Cerebellar nuclear complex (tissue), 1 donor: ENCODE results near the gene FOXJ1.
A peak's percentile ranks its signal among the peaks of the same experiment; 100 is the strongest.
"Not testable (repeated sequence)": the region's sequence is repeated elsewhere in the genome, so short reads cannot be mapped to it uniquely, and the experiment has no call there.

Experiments used
- DNase-seq, 2 experiments: peaks; one replicate each; lab custom pipeline; 2025; lab: John Stamatoyannopoulos, UW

The FOXJ1 gene

DNA sequence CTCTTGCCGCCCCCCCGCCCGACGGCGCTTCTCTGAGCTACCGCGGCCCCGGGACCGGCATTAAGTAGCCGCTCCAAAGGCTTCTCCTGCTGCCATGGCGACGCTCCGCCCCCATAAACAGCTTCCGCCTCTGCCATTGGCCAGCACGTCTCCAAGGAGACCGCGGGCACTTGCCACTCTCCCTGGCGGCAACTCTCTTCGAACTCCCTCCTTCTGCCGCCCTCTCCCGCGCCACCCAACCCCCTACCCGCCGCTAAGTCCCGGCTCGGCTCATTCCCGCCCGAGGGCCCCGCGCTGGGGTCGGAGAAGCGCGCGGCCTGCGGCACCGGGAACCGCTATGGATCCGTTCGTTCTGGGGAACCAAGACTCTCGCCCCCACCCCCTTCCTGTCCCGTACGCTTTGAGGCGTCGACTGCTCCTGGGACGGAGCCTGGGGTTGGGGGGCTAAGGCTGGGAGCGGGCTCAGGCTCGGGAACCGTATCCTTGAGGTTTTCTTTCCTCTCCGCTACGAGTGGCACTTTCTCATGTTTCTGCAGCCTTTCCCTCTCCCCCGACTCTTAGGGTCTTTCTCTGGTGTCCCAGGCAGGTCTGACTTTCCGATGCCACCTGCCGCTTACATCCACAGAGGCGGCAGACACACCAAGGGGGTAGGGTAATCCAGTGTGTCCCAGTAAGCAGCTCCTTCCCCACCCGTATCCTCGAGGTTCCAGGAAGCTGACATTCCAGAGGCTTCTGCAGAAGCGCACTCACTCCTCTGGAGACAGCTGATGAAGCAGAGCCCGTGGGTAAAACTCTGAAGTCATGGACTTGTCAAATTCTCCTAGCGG, at the start of gene FOXJ1:
Gene FOXJ1, minus strand, starts transcription at position 34 of the 827 bp plus-strand sequence. CDS start 850 bp downstream, outside the sequence.
- peak in 1 of 2 experiments; percentile 8 for DNase-seq

DNA sequence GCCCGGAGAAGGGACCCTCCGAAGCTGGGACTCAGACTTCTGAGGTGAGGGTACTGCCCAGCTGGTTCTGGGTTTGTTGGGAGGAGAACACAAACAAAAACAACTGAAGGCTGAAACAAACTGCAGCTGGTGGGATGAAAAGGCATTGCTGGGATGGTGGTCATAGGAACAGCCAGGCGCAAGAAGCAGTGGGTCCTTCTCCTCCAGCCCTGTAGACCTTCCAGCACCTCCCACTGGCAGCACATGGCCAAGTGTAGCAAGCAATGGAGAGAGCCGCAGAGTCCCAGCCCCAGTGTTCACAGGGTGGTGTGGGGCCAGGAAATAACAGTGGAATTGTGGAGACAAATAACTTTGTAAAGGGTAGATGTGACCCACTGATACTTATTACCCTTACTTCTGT, 48.7 kb upstream of the FOXJ1 start:
- DNase-seq, result no peak

DNA sequence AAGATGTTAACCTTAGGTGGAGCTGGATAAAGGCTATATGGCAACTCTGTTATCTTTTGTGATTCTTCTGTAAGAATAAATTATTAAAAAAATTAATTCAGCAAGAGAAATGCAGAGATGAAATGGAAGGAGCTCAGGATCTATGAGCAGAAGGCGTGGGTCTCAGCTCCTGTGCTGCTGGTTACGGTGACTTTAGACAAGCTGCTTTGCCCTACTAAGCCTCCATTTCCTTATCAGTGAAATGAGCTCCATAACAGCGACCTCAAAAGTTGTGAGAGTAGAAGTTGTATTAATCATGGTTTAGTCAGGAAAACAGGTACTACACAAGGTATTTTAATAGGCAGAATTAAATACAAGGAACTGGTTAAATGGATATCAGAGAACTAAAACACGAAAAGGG, 48.2 kb upstream of the FOXJ1 start:
- no peak for DNase-seq

GRCh38 chr17:76188213-76189016, 47.4 kb upstream of the FOXJ1 start:
- no peak for DNase-seq

DNA sequence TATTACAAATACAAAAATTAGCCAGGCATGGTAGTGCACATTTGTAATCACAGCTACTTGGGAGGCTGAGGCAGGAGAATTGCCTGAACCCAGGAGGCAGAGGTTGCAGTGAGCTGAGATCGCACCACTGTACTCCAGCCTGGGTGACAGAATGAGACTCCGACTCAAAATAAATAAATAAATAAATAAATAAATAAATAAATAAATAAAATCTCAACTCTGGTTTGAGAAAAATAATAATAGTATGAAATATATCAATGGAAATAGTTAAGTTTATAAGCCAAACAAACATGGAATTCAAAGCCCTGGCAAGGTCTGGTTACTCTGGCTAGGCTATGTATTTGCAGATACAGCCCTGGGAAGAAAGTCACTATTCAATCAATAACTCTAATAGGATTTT, 45.7 kb upstream of the FOXJ1 start:
- DNase-seq, result not testable (repeated sequence)

GRCh38 chr17:76184290-76184689, 43.2 kb upstream of the FOXJ1 start:
- DNase-seq, result no peak

- peak in 1 of 2 experiments; percentile 56 for DNase-seq
These were observed 41.1 kb upstream of the FOXJ1 start for GRCh38 chr17:76182016-76182764.

DNA sequence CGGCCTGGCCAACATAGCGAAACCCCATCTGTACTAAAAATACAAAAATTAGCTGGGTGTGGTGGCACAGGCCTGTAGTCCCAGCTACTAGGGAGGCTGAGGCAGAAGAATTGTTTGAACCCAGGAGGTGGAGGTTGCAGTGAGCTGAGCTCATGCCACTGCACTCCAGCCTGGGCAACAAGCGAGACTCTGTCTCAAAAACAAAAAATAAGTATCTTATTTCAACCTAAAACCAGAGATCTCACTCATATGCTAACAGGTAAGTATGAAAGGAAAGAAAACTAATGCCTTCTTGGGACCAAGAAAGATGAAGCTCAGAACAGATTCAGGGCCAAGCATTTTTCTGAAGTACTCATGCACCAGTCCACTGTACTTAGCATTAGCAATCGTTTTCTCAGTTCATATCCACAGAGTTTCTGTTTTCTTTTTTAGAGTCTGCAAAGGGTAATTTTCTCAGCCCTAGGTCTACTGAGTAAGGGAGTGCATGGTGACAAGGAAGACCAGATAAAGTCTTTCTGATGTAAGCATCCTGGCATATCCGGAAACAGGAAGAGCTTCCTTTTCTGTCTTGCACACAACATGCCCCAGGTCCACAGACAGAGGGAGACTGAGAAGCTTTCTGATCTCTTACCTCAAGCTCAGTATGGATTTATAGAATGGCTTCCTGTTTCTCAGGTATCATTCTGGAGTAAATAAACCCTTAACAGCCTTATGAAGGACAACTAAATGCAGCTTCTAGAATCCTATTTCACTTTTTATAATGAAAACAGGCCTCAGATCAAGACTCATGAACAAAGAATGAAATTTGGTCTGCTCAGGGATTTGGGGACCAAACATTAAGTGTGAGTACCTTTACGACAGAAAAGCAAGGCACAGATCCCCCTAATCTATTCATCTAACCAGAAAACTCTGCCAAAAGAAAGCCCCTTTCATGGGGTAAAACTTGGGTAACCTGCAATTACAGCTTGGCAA, 38.7 kb upstream of the FOXJ1 start:
- no peak for DNase-seq

DNA sequence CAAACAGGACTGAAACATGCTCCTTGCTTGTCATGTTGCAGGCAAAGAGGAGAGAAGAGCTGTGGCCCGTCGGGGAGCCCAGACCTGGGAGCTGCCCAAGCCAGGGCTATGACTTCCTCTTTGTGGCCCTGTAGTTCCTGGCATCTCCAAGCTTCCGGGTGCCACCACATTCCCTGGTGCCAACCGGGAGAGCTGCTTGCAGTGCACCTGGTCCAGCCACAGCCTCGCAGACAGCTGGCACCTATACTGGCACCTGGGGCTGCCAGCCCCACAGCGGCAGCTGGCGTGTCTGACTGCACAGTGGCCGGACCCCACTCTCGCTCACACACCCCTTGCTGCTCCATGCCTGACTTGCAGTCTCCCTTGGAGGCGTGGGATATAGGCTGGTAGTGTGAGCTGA, 37.1 kb upstream of the FOXJ1 start:
- no peak for DNase-seq

GRCh38 chr17:76176701-76177574, 35.9 kb upstream of the FOXJ1 start:
- no peak for DNase-seq

- DNase-seq, result no peak
These were observed 33.0 kb upstream of the FOXJ1 start for GRCh38 chr17:76174037-76174436.

- DNase-seq, result no peak
These were observed 32.4 kb upstream of the FOXJ1 start for GRCh38 chr17:76173474-76173873.

- DNase-seq, result no peak
These were observed 30.7 kb upstream of the FOXJ1 start for GRCh38 chr17:76171706-76172105.

GRCh38 chr17:76170114-76170513, 29.1 kb upstream of the FOXJ1 start:
- DNase-seq, result no peak

DNA sequence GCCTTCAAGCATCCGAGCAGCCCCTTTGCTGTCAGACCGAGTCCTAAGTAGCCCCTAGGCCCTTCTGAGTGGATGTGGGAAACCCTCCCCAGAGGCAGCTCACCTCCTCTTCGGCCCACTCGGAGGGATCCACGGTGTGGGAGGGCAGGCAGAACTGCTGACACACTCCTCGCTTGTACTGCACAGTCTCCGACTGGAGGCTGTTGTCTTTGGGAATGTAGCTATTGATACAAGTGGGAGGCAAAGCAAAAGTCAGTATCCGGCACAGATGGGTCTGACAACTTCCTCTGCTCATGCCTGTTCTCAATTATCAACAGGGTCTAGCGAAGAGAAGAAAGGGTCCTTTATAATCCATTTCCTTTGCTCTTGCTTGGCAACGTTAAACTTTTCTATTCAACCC, 25.9 kb upstream of the FOXJ1 start:
- DNase-seq, result no peak

DNA sequence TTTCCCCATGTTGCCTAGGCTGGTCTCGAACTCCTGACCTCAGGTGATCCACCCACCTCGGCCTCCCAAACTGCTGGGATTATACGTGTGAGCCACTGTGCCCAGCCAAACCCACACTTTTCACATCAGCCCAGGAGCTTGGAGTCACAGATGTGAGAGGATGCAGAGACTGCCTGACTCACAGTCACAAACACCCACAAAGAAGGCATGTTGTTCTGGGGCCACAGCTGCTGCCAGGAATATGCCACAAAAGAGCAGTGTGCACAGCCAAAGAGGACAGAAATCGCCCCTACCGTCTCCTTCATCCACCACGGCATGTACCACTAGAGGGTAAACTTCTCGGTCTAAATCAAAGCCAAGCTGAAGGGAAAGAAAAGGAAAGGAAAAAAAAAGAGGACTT, 25.1 kb upstream of the FOXJ1 start:
- DNase-seq, result no peak

DNA sequence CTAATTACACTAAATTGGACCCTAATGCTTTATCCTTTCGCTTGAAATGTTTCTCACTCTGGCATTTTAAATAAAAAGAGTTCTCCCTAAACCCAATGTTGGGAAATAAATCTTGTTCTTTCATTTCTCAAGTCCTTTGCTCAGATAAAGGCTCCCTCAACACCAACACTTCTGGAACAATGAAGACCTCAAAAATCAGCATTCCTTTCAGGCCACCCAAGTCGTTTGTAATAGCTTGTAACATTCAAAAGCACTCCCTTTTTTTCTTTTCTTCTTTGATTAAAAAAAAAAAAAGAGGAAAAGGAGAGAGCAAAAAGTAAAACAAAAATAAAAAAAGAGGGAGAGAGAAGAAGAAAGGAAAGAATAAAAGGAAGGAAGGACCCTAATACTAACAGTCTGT, 23.3 kb upstream of the FOXJ1 start:
- no peak for DNase-seq

DNA sequence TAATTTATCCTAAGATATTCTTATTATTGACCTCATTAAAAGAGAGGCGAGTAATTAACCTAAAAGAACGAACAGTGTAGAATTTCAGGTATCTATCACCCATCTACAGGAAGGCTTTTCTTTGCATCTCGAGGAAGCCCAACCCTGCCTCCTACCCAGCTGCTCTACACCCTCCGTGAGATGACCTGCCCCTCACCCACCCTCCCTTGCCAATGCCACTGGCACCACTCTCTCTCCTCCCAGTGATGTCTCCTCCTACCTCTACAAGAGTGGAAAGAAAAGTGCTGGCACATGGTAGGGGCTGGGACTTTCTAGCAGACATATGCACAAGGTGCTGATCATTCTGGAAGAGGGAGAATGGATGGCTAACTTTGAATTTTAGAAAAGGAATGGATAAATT, 22.9 kb upstream of the FOXJ1 start:
- no peak for DNase-seq

DNA sequence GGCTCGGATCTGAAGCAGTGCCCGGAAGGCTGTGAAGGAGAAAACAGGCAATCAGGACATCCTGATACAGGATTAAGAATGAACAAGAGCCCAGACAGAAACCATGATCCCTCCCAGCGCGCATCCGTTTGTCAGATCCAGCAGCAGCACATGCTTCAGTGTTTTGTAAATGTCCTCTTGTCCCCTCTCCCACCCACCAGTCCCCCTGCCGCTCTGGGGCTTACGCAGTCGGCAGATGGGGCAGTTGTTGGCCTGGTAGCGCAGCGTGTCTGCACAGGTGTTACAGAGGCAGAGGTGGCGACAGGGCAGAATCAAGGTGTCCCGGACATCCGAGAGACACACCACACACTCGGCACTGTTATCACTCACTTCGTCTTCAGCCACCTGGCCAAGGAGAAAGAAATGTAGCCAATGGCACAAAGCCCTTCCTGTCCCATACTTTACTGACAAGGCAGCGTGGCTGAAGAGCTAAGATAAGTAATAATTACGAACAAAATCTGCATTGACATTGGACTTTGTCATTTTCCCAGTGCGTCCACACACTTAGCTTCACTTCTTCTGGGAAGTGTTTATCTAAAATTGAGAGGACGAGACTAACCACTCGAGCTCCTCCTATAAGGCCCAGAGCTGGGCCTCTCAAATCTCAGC, 20.7 kb upstream of the FOXJ1 start:
- no peak for DNase-seq
